Endothelial cell of umbilical vein (primary cell): ENCODE measurements around the gene PHF24. TPM values are rescaled to one million over a fixed set of nuclear protein-coding genes. Genes with fewer than 3 reads are reported as not detected.

Experiments used
- BruUV-seq: library from RNA; stranded (reverse); fragments of 400-500 nt; replicated peaks from 2 replicates; lab custom pipeline; 2021; lab: Mats Ljungman, UMichigan
- CTCF ChIA-PET: fragments of 300-600, 350-600 bp; sonication (Branson Sonifier 250); formaldehyde crosslinking; loops from one replicate; lab custom pipeline; 2021; ENCODE audit warnings: antibody characterized with exemption, inconsistent platforms; lab: Charles Lee
- POLR2A ChIA-PET: fragments of 300-600, 350-600 bp; sonication (Branson Sonifier 250); formaldehyde crosslinking; loops from one replicate; lab custom pipeline; 2021; ENCODE audit warnings: antibody characterized with exemption, inconsistent platforms; lab: Charles Lee
- DNase-seq: peaks from one replicate; pipeline ENCODE4 v3.0.0-alpha.2; 2011; ENCODE audit warnings: low read depth, low spot score
- FAIRE-seq: peaks from 2 replicates; lab custom pipeline; 2011; peaks lifted over from hg19 to GRCh38; lab: Jason Lieb, UNC
- H2AFZ ChIP-seq: 2 replicates; pipeline ENCODE4 v1.6.0; 2012; ENCODE audit warnings: low read depth, low read length, control low read depth, inconsistent platforms
- H3K27ac ChIP-seq: 2 replicates; pipeline ENCODE4 v1.5.1; 2011; ENCODE audit warnings: low read depth, mild to moderate bottlenecking, control low read depth, low read length, moderate library complexity; ENCODE audit not compliant: insufficient read depth
- H3K27me3 ChIP-seq, 2 experiments: 2 replicates each; pipeline versions ENCODE4 v1.6.0 to v1.6.1; 2011; ENCODE audit warnings: low read length in 2 of 2, mixed read lengths in 1 of 2; ENCODE audit not compliant: control insufficient read depth in 2 of 2, insufficient read depth in 2 of 2
- H3K36me3 ChIP-seq, 2 experiments: 2 replicates in 1 of 2; 3 replicates in 1 of 2; pipeline ENCODE4 v1.5.1; 2011; ENCODE audit warnings: low read length in 2 of 2, mild to moderate bottlenecking in 1 of 2, moderate library complexity in 1 of 2; ENCODE audit not compliant: control insufficient read depth in 2 of 2, insufficient read depth in 2 of 2; ENCODE audit errors: extremely low read depth in 1 of 2
- H3K4me1 ChIP-seq: 3 replicates; pipeline ENCODE4 v1.5.1; 2011; ENCODE audit warnings: mild to moderate bottlenecking, low read length; ENCODE audit not compliant: control insufficient read depth, insufficient read depth; ENCODE audit errors: extremely low read depth
- H3K4me2 ChIP-seq: 2 replicates; pipeline ENCODE4 v1.6.1; 2011; ENCODE audit warnings: low read length, control low read depth, mixed read lengths; ENCODE audit not compliant: insufficient read depth
- H3K4me3 ChIP-seq, 3 experiments: fragments of 200-600 bp in 1 of 3; sonication (generic), shearing (Covaris generic) in 1 of 3; replicated peaks in 1 of 3; 2 replicates each; pipeline ENCODE4 v1.5.1; 2011 to 2016; ENCODE audit warnings: control low read depth in 3 of 3, low read length in 3 of 3, mild to moderate bottlenecking in 2 of 3, inconsistent platforms in 1 of 3, low read depth in 1 of 3, moderate library complexity in 1 of 3; ENCODE audit not compliant: insufficient read depth in 1 of 3
- H3K79me2 ChIP-seq: 2 replicates; pipeline ENCODE4 v1.6.0; 2012; ENCODE audit warnings: low read length, inconsistent platforms; ENCODE audit not compliant: control insufficient read depth, insufficient read depth
- H3K9ac ChIP-seq: replicated peaks from 2 replicates; pipeline ENCODE3; 2011; ENCODE audit warnings: low read length, control low read depth; ENCODE audit not compliant: insufficient read depth; ENCODE audit errors: extremely low read depth
- H3K9me1 ChIP-seq: replicated peaks from 3 replicates; pipeline ENCODE4 v1.6.0; 2011; ENCODE audit warnings: mild to moderate bottlenecking, low read length; ENCODE audit not compliant: control insufficient read depth, insufficient read depth; ENCODE audit errors: extremely low read depth
- H3K9me3 ChIP-seq: replicated peaks from 2 replicates; pipeline ENCODE4 v1.5.1; 2012; ENCODE audit warnings: low read length, inconsistent platforms; ENCODE audit not compliant: control insufficient read depth, insufficient read depth
- H4K20me1 ChIP-seq: replicated peaks from 2 replicates; pipeline ENCODE3; 2011; ENCODE audit warnings: mild to moderate bottlenecking, low read length; ENCODE audit not compliant: control insufficient read depth, insufficient read depth; ENCODE audit errors: extremely low read depth
- CTCF ChIP-seq, 2 donors: IDR thresholded peaks; 1 replicate in 1 of 2; 2 replicates in 1 of 2; pipeline ENCODE4 v1.5.1; 2011; ENCODE audit warnings: low read length in 2 of 2, mild to moderate bottlenecking in 2 of 2, moderate library complexity in 2 of 2, control low read depth in 1 of 2, inconsistent platforms in 1 of 2, low read depth in 1 of 2; ENCODE audit not compliant: insufficient read depth in 1 of 2; ENCODE audit errors: extremely low read depth in 1 of 2
- EZH2 ChIP-seq: IDR thresholded peaks from 2 replicates; pipeline ENCODE4 v1.6.1; 2012; ENCODE audit warnings: borderline replicate concordance, low read depth, mild to moderate bottlenecking, moderate library complexity, low read length, inconsistent platforms; ENCODE audit not compliant: severe bottlenecking
- FOS ChIP-seq: IDR thresholded peaks from 2 replicates; pipeline ENCODE4 v1.6.1; 2011; ENCODE audit warnings: mild to moderate bottlenecking, low read length, moderate library complexity, borderline replicate concordance; ENCODE audit not compliant: insufficient read depth
- GATA2 ChIP-seq: IDR thresholded peaks from 2 replicates; pipeline ENCODE4 v1.7.0; 2011; ENCODE audit warnings: low read depth, mild to moderate bottlenecking, moderate library complexity, mixed read lengths, low read length; ENCODE audit not compliant: insufficient read length, insufficient read depth
- JUN ChIP-seq: IDR thresholded peaks from 2 replicates; pipeline ENCODE4 v1.6.1; 2011; ENCODE audit warnings: borderline replicate concordance, low read depth; ENCODE audit not compliant: insufficient read length, insufficient read depth
- MAX ChIP-seq: IDR thresholded peaks from 2 replicates; pipeline ENCODE4 v1.6.1; 2011; ENCODE audit not compliant: insufficient read depth, insufficient read length
- MYC ChIP-seq: IDR thresholded peaks from one replicate; pipeline ENCODE4 v1.6.1; 2011; ENCODE audit warnings: mild to moderate bottlenecking, low read depth, low read length
- POLR2A ChIP-seq: IDR thresholded peaks from 2 replicates; pipeline ENCODE4 v1.6.1; 2012; ENCODE audit warnings: low read depth, mild to moderate bottlenecking, control low read depth, low read length
- POLR2AphosphoS5 ChIP-seq: IDR thresholded peaks from 2 replicates; pipeline ENCODE4 v1.6.1; 2012; ENCODE audit warnings: low read depth, mild to moderate bottlenecking, control low read depth, low read length, moderate library complexity; ENCODE audit not compliant: insufficient read depth
- dilution Hi-C: fragments of 300-500 bp; cut with MboI; formaldehyde crosslinking; loops from one replicate; pipeline ENCODE4 v1.15.0; 2019; ENCODE audit warnings: low sequenced_read_pairs; ENCODE audit not compliant: extremely low pct_ligation_motif_present
- intact Hi-C: fragments of 100-400 bp; cut with micrococcal nuclease; formaldehyde crosslinking; loops from one replicate; pipeline ENCODE4 v1.10.0; 2022
- polyA plus RNA-seq, 4 experiments: library from polyadenylated mRNA; depleted of rRNA in 3 of 4; stranded (reverse) in 3 of 4; unstranded in 1 of 4; fragments of >200 nt; gene quantifications; 2 replicates each; pipeline versions ENCODE4 v1.2.1 to v1.2.3, GENCODE V29; 2011 to 2012; ENCODE audit warnings: missing spikeins in 1 of 4
- total RNA-seq: library from RNA; stranded (reverse); gene quantifications from 2 replicates; pipeline ENCODE4 v1.2.3, GENCODE V29; 2021

Gene PHF24
- total and polyA plus RNA-seq, 2 donors (not counting 3 experiments of a cell fraction or from before 2014, with no cell fraction given) = not detected

- no peak overlapping the region for H3K27ac ChIP-seq
- H3K9me3 ChIP-seq = no peaks in the 10 kb centered on the region
- H3K36me3 ChIP-seq = peaks cover 3 to 10% of the 10 kb centered on the region in 2 experiments
- DNase-seq (no peak), FAIRE-seq (no peak)
- TF ChIP-seq MYC (no peak), FOS (no peak), GATA2 (no peak), EZH2 (no peak), MAX (no peak)
- H3K4me3 ChIP-seq = no peak overlapping the region
- H2AFZ ChIP-seq = no peak overlapping the region
- H4K20me1 ChIP-seq = no peaks in the 10 kb centered on the region
- ChIA-PET POLR2A (no interaction called here), CTCF (interaction anchor here (4.0 kb wide), 1 partner anchor 52 kb away, joined by 22 read pairs; no protein-coding TSS in a partner anchor)
- H3K4me2 ChIP-seq = no peak overlapping the region
- no peaks in the 10 kb centered on the region for H3K27me3 ChIP-seq
- no peak overlapping the region for H3K9ac ChIP-seq
- no peaks in the 10 kb centered on the region for H3K9me1 ChIP-seq
- intact Hi-C loops (no loop called here), dilution Hi-C loops (no loop called here)
- H3K79me2 ChIP-seq = no peaks in the 10 kb centered on the region
- H3K4me1 ChIP-seq = peaks cover 8% of the 10 kb centered on the region
- no TSS peak for BruUV-seq
These were observed 41.5 kb downstream of the PHF24 start for GRCh38 chr9:34999576-34999975.

- no peaks in the 10 kb centered on the region for H3K9me3 ChIP-seq
- FAIRE-seq (no peak), DNase-seq (no peak)
- ChIA-PET CTCF (interaction anchor here (1.3 to 4.0 kb wide), 4 partner anchors 15 to 71 kb away, joined by 4 to 22 read pairs (median 6); no protein-coding TSS in a partner anchor), POLR2A (no interaction called here)
- H3K27ac ChIP-seq = no peak overlapping the region
- no peak overlapping the region for H3K9ac ChIP-seq
- TF ChIP-seq MAX = no peak
- no peak for TF ChIP-seq FOS
- no peak for TF ChIP-seq EZH2
- TF ChIP-seq JUN = no peak
- TF ChIP-seq GATA2 = no peak
- TF ChIP-seq MYC = no peak
- TF ChIP-seq POLR2A = no peak
- no peak for TF ChIP-seq POLR2AphosphoS5
- TF ChIP-seq CTCF (IDR thresholded peaks at IDR 0.05; ENCODE audit: extremely low read depth in 1 of 2, insufficient read depth in 1 of 2, low read depth in 1 of 2, low read length in 2 of 2) = no peak
- no peak overlapping the region for H2AFZ ChIP-seq
- H3K36me3 ChIP-seq = peaks cover 3 to 10% of the 10 kb centered on the region in 2 experiments
- no peak overlapping the region for H3K4me3 ChIP-seq
- H3K27me3 ChIP-seq = no peaks in the 10 kb centered on the region
- H4K20me1 ChIP-seq = no peaks in the 10 kb centered on the region
- H3K4me1 ChIP-seq = peaks cover under 1% of the 10 kb centered on the region
- dilution Hi-C loops = no loop called here
- intact Hi-C loops = no loop called here
- H3K9me1 ChIP-seq = no peaks in the 10 kb centered on the region
- no TSS peak for BruUV-seq
- no peaks in the 10 kb centered on the region for H3K79me2 ChIP-seq
- H3K4me2 ChIP-seq = no peak overlapping the region
These were observed 42.6 kb downstream of the PHF24 start for GRCh38 chr9:35000535-35001284.
